Measurements from ENCODE around the gene OTOP2.
"Not testable (repeated sequence)": the region's sequence is repeated elsewhere in the genome, so short reads cannot be mapped to it uniquely, and the experiment has no call there.

OTOP2 gene

DNA sequence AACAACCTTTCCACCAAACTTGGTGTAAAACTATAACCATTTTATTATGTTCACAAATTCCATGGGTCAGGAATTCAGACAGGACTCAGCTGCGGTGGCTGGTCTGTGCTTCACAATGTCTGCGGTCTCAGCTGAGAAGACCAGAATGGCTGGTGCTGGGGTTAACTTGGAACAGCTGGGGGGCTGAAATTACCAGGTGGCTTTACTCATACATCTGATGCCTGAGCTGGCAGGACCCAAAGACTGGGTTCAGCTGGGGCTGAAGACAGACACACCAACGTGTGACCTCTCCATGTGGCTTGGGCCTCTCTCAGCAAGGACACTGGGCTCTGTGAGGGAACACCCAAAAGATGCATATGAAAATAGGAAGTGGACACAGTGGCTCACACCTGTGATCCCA is 54.2 kb downstream of the OTOP2 start:
- DNase-seq (ENCODE audit: low spot score) = no peak
- TF ChIP-seq, protein P1, sequence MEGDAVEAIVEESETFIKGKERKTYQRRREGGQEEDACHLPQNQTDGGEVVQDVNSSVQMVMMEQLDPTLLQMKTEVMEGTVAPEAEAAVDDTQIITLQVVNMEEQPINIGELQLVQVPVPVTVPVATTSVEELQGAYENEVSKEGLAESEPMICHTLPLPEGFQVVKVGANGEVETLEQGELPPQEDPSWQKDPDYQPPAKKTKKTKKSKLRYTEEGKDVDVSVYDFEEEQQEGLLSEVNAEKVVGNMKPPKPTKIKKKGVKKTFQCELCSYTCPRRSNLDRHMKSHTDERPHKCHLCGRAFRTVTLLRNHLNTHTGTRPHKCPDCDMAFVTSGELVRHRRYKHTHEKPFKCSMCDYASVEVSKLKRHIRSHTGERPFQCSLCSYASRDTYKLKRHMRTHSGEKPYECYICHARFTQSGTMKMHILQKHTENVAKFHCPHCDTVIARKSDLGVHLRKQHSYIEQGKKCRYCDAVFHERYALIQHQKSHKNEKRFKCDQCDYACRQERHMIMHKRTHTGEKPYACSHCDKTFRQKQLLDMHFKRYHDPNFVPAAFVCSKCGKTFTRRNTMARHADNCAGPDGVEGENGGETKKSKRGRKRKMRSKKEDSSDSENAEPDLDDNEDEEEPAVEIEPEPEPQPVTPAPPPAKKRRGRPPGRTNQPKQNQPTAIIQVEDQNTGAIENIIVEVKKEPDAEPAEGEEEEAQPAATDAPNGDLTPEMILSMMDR (IDR thresholded peaks at IDR 0.05; ENCODE audit: poor library complexity, severe bottlenecking) = no peak
- H3K4me1 ChIP-seq (ENCODE audit: insufficient read depth, poor library complexity, severe bottlenecking) = peaks cover 6% of the 10 kb centered on the region
- no peak overlapping the region for H3K27ac ChIP-seq (ENCODE audit: poor library complexity, severe bottlenecking)
- peaks cover 10% of the 10 kb centered on the region for H3K27me3 ChIP-seq (ENCODE audit: insufficient read depth, poor library complexity, severe bottlenecking)
- H3K36me3 ChIP-seq (ENCODE audit: low read depth) = no peaks in the 10 kb centered on the region
- no peak for ATAC-seq (ENCODE audit: low read depth)
- no peaks in the 10 kb centered on the region for H3K9me3 ChIP-seq (ENCODE audit: severe bottlenecking)
- no peak overlapping the region for H3K4me3 ChIP-seq (ENCODE audit: severe bottlenecking)

- Histone ChIP-seq H3K4me1 (ENCODE audit: insufficient read depth, poor library complexity, severe bottlenecking) (peaks cover 6% of the 10 kb centered on the region), H3K9me3 (ENCODE audit: severe bottlenecking) (no peaks in the 10 kb centered on the region), H3K4me3 (ENCODE audit: severe bottlenecking) (no peak overlapping the region), H3K27me3 (ENCODE audit: insufficient read depth, poor library complexity, severe bottlenecking) (peaks cover 5% of the 10 kb centered on the region), H3K36me3 (ENCODE audit: low read depth) (no peaks in the 10 kb centered on the region), H3K27ac (ENCODE audit: poor library complexity, severe bottlenecking) (no peak overlapping the region)
- no peak for ATAC-seq (ENCODE audit: low read depth)
- TF ChIP-seq, protein P1 (IDR thresholded peaks at IDR 0.05; ENCODE audit: poor library complexity, severe bottlenecking) = no peak
- no peak for DNase-seq (ENCODE audit: low spot score)
Observed at GRCh38 chr17:74979408-74980146, 55.5 kb downstream of the OTOP2 start.

- ATAC-seq (ENCODE audit: low read depth) (peak; percentile 37; the same call in 2 of the 3 replicates), DNase-seq (ENCODE audit: low spot score) (no peak)
- Histone ChIP-seq H3K27ac (ENCODE audit: poor library complexity, severe bottlenecking) (peak overlapping the region; percentile 52), H3K9me3 (ENCODE audit: severe bottlenecking) (no peaks in the 10 kb centered on the region), H3K4me1 (ENCODE audit: insufficient read depth, poor library complexity, severe bottlenecking) (peaks cover 6% of the 10 kb centered on the region), H3K4me3 (ENCODE audit: severe bottlenecking) (peak overlapping the region; percentile 59), H3K27me3 (ENCODE audit: insufficient read depth, poor library complexity, severe bottlenecking) (no peaks in the 10 kb centered on the region), H3K36me3 (ENCODE audit: low read depth) (no peaks in the 10 kb centered on the region)
- TF ChIP-seq, protein P1 (IDR thresholded peaks at IDR 0.05; ENCODE audit: poor library complexity, severe bottlenecking) = no peak
Observed at GRCh38 chr17:74981318-74981978, 57.4 kb downstream of the OTOP2 start.

- Histone ChIP-seq H3K27me3 (ENCODE audit: insufficient read depth, poor library complexity, severe bottlenecking) (no peaks in the 10 kb centered on the region), H3K4me1 (ENCODE audit: insufficient read depth, poor library complexity, severe bottlenecking) (peaks cover 6% of the 10 kb centered on the region), H3K4me3 (ENCODE audit: severe bottlenecking) (peak overlapping the region; percentile 59), H3K36me3 (ENCODE audit: low read depth) (no peaks in the 10 kb centered on the region), H3K27ac (ENCODE audit: poor library complexity, severe bottlenecking) (peak overlapping the region; percentile 52), H3K9me3 (ENCODE audit: severe bottlenecking) (no peaks in the 10 kb centered on the region)
- TF ChIP-seq, protein P1 (IDR thresholded peaks at IDR 0.05; ENCODE audit: poor library complexity, severe bottlenecking) = no peak
- peak; percentile 83 for ATAC-seq (ENCODE audit: low read depth)
- no peak for DNase-seq (ENCODE audit: low spot score)
Observed at GRCh38 chr17:74981979-74982662, 58.0 kb downstream of the OTOP2 start.

- H3K27me3 ChIP-seq (ENCODE audit: insufficient read depth, poor library complexity, severe bottlenecking); H3K4me1 ChIP-seq (ENCODE audit: insufficient read depth, poor library complexity, severe bottlenecking); H3K36me3 ChIP-seq (ENCODE audit: low read depth); H3K9me3 ChIP-seq (ENCODE audit: severe bottlenecking); DNase-seq (ENCODE audit: low spot score): not testable (repeated sequence)
- Histone ChIP-seq H3K27ac (ENCODE audit: poor library complexity, severe bottlenecking) (peak overlapping the region; percentile 52), H3K4me3 (ENCODE audit: severe bottlenecking) (peak overlapping the region; percentile 59)
- ATAC-seq (ENCODE audit: low read depth) = peak; percentile 31; the same call in 2 of the 3 replicates
Observed at GRCh38 chr17:74982663-74983313, 58.7 kb downstream of the OTOP2 start.
